SK-N-MC (cell line): ENCODE data around the gene OTUD5.

Experiments
- EZH2 ChIP-seq: fragments of 200-600 bp; sonication (generic); IDR thresholded peaks from one replicate; pipeline ENCODE4 v1.6.1; 2017; ENCODE audit warnings: antibody characterized with exemption
- POLR2AphosphoS5 ChIP-seq: IDR thresholded peaks from 2 replicates; pipeline ENCODE4 v1.6.1; 2012; ENCODE audit warnings: mild to moderate bottlenecking, low read depth, low read length, borderline replicate concordance

- TF ChIP-seq EZH2 (no peak), POLR2AphosphoS5 (no peak)
Measured at GRCh38 chrX:48978226-48978625, 20.8 kb upstream of the OTUD5 start.
